HFFc6 (cell line): Measurements from ENCODE around the gene CHIT1. TPM values are rescaled to one million over a fixed set of nuclear protein-coding genes. Genes with fewer than 3 reads are reported as not detected.

Experiments
- DNase-seq: peaks from one replicate; pipeline ENCODE4 v3.0.0-alpha.2; 2018
- H3K27ac Mint-ChIP-seq: 2 replicates; pipeline ENCODE4 v1.8.0; 2020; ENCODE audit warnings: mild to moderate bottlenecking, mixed read lengths
- H3K27me3 Mint-ChIP-seq: 2 replicates; pipeline ENCODE4 v1.8.0; 2021; ENCODE audit warnings: mild to moderate bottlenecking, moderate library complexity, mixed read lengths; ENCODE audit not compliant: insufficient read depth
- H3K36me3 Mint-ChIP-seq: 2 replicates; pipeline ENCODE4 v1.8.0; 2021; ENCODE audit warnings: low read depth, mixed read lengths
- H3K4me1 Mint-ChIP-seq: 2 replicates; pipeline ENCODE4 v1.8.0; 2020; ENCODE audit warnings: low read depth, mixed read lengths
- H3K4me3 Mint-ChIP-seq: 2 replicates; pipeline ENCODE4 v1.8.0; 2020; ENCODE audit warnings: mild to moderate bottlenecking, moderate library complexity, mixed read lengths
- H3K9me3 Mint-ChIP-seq: 2 replicates; pipeline ENCODE4 v1.8.0; 2020; ENCODE audit warnings: mild to moderate bottlenecking, mixed read lengths
- total RNA-seq, 6 experiments: library from RNA; stranded (reverse); fragmentation: NEBNext Ultra II Directional; extraction: Animal tissue kit (Norgen Biotek cat#: 25700); gene quantifications; 2 replicates in 1 of 6; 3 replicates in 5 of 6; pipeline ENCODE4 v1.2.3, GENCODE V29; 2021
- TF ChIP-seq, protein P1 (sequence below): fragments of 200-600 bp; sonication (generic); IDR thresholded peaks from 2 replicates; pipeline ENCODE4 v1.5.0; 2021; ENCODE audit warnings: antibody characterized with exemption, mild to moderate bottlenecking

CHIT1 gene
- total RNA-seq, 6 experiments from 2014 or later: not detected

DNA sequence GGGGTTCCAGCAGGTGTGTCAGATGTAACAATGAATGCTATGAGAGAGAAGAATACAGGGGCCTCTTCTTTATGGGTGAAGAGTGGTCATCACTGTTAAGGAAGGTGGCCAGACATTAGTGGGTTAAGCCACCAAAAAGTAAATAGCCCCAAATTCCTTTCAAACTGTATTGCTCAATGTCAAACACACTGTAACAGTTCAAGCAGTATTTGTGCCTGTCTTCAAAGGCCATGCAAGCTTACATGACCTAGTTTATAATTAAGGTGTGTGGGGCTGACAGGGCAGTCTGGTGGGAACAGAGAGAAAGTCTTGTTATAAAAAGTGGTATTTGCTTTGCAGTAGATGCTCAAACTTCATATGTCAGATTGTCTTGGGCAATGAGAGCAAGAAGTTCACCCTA is 18.5 kb downstream of the CHIT1 start:
- Mint-ChIP-seq H3K27me3 (peaks cover 12% of the 10 kb centered on the region), H3K9me3 (no peaks in the 10 kb centered on the region), H3K4me1 (no peaks in the 10 kb centered on the region), H3K36me3 (no peaks in the 10 kb centered on the region), H3K4me3 (no peak overlapping the region), H3K27ac (no peak overlapping the region)
- TF ChIP-seq, protein P1, sequence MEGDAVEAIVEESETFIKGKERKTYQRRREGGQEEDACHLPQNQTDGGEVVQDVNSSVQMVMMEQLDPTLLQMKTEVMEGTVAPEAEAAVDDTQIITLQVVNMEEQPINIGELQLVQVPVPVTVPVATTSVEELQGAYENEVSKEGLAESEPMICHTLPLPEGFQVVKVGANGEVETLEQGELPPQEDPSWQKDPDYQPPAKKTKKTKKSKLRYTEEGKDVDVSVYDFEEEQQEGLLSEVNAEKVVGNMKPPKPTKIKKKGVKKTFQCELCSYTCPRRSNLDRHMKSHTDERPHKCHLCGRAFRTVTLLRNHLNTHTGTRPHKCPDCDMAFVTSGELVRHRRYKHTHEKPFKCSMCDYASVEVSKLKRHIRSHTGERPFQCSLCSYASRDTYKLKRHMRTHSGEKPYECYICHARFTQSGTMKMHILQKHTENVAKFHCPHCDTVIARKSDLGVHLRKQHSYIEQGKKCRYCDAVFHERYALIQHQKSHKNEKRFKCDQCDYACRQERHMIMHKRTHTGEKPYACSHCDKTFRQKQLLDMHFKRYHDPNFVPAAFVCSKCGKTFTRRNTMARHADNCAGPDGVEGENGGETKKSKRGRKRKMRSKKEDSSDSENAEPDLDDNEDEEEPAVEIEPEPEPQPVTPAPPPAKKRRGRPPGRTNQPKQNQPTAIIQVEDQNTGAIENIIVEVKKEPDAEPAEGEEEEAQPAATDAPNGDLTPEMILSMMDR: no peak
- DNase-seq: no peak

DNA sequence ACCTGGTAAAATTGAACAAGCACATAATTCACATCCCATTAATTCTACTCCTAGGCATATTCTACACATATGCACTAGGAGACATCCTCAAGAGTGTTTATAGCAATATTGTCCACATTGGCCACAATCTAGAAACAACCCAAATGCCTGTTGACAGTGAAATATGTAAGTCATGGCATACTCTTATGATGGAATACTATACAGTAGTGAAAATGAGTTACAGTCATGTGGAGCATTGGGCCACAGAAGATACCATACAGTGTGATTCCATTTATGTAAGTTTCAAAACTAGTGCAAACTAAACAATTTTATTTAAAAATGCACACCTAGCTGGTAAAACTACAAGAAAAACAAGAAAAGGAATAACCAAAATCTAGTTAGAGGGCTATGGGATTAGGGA is 19.1 kb downstream of the CHIT1 start:
- TF ChIP-seq, protein P1: no peak
- Mint-ChIP-seq H3K36me3 (no peaks in the 10 kb centered on the region), H3K4me1 (no peaks in the 10 kb centered on the region), H3K27me3 (peaks cover 12% of the 10 kb centered on the region), H3K27ac (no peak overlapping the region), H3K9me3 (no peaks in the 10 kb centered on the region), H3K4me3 (no peak overlapping the region)
- DNase-seq: no peak

DNA sequence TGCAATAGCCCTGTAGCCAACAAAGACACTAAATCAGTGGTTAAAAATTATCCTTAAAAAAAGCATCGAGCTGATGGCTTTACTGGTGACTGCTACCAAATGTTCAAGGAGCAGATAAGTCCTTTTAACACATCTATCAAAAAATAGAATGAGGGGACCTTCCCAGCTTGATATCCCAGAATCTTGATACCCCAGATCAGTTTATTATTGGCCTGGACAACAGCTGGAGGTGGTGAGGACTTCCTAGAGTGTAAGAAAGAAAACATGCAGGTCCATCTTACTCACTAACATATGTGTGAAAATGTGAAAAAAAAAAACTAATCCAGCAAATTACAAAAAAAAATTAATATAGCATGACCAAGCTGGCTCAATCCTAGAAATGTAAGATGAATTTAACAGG is 21.3 kb downstream of the CHIT1 start:
- TF ChIP-seq, protein P1: no peak
- Mint-ChIP-seq H3K36me3 (no peaks in the 10 kb centered on the region), H3K27ac (no peak overlapping the region), H3K9me3 (no peaks in the 10 kb centered on the region), H3K4me1 (peaks cover under 1% of the 10 kb centered on the region), H3K27me3 (peaks cover 8% of the 10 kb centered on the region), H3K4me3 (no peak overlapping the region)
- no peak for DNase-seq

DNA sequence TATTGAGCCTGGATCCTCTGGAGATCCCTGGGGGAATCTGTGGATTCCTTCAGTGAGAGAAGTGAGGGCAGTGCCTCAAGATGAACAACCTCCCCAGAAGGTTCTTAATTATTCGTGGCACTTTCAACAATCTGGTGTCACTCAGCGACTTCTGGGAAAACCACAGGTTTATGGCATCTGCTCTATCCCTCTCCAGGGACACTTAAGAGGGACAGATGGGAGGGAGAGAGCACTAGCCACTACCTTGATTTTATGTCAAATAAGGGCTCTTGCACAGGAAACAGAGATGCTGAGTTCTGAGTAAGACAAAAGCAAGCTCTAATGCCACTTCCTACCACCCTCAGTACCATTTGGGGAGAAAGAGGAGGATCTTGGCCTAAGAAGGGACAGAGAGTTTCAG is 21.7 kb downstream of the CHIT1 start:
- no peak for DNase-seq
- no peak overlapping the region for H3K27ac Mint-ChIP-seq
- H3K9me3 Mint-ChIP-seq: no peaks in the 10 kb centered on the region
- TF ChIP-seq, protein P1: no peak
- peaks cover 3% of the 10 kb centered on the region for H3K27me3 Mint-ChIP-seq
- H3K4me1 Mint-ChIP-seq: peaks cover 5% of the 10 kb centered on the region
- no peak overlapping the region for H3K4me3 Mint-ChIP-seq
- H3K36me3 Mint-ChIP-seq: no peaks in the 10 kb centered on the region

DNA sequence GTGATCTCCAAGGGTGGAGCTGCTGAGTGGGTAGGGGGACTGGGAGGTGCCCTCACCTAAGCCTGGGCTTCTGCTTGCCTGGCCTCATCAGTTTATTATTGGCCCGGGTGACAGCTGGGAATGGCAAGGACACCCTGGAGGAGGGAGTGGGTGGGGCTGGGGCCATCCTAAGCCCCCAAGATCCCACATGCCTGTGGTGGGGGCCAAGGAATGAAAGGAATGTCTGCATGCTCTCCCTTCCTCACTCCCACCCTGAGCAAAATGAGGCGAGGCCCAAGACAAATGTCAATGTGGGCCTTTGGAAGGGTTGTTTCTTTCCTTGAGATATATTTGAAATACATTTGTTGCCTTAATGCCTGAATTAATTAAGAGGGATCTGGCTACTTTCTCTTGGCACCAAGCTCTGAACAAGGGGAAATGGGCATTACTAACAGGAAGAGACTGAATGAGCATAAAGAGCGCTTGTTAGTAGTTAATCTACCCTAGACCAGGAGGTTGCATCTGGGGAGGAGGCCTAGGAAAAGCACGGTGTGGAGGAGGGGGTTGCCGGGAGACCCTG is 23.3 kb downstream of the CHIT1 start:
- H3K4me1 Mint-ChIP-seq: peaks cover 13% of the 10 kb centered on the region
- H3K9me3 Mint-ChIP-seq: no peaks in the 10 kb centered on the region
- no peak overlapping the region for H3K4me3 Mint-ChIP-seq
- H3K27ac Mint-ChIP-seq: no peak overlapping the region
- TF ChIP-seq, protein P1: no peak
- H3K27me3 Mint-ChIP-seq: peaks cover 3% of the 10 kb centered on the region
- DNase-seq: no peak
- H3K36me3 Mint-ChIP-seq: no peaks in the 10 kb centered on the region

DNA sequence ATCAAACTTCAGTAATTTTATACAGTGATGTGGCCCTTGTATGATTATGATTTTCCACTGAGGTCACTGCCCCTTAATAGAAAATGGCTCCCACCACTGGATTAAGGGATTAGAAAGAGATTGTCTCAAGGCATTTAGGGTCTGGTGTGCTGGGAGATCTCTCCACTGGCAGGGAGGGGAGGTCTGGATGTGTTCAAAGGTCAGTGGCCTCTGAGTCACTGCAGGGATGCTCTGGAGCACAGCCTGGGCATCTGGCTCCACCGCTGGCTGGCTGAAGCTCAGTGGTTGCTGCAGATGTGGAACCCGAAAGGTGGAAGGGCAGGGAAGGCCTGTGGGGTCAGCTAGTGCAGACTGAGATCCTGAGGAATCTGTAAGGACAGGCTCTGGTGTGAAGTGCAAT is 24.7 kb downstream of the CHIT1 start:
- Mint-ChIP-seq H3K4me3 (no peak overlapping the region), H3K9me3 (no peaks in the 10 kb centered on the region), H3K27ac (no peak overlapping the region), H3K27me3 (peaks cover 5% of the 10 kb centered on the region), H3K4me1 (peaks cover 27% of the 10 kb centered on the region), H3K36me3 (no peaks in the 10 kb centered on the region)
- no peak for DNase-seq
- TF ChIP-seq, protein P1: no peak
